ENCODE measurements around the gene DDHD1. TPM values are rescaled to one million over a fixed set of nuclear protein-coding genes. Genes with fewer than 3 reads are reported as not detected.

The DDHD1 gene
- total and polyA plus RNA-seq, 9 donors, result 5.5 to 8.7 (median 6.9) TPM

GRCh38 chr14:53037016-53037415 is 116.1 kb downstream of the DDHD1 start:
- Histone ChIP-seq H3K4me3 (ENCODE audit: low read length) (no peak overlapping the region), H3K36me3 (ENCODE audit: control insufficient read depth, insufficient read depth, low read length) (peaks cover 8% of the 10 kb centered on the region), H3K27ac (ENCODE audit: low read length) (no peak overlapping the region), H3K27me3 (ENCODE audit: control insufficient read depth, insufficient read depth, low read length) (no peaks in the 10 kb centered on the region), H3K9me3 (replicated peaks; ENCODE audit: control insufficient read depth, low read depth, low read length) (no peaks in the 10 kb centered on the region), H3K4me1 (ENCODE audit: control insufficient read depth, insufficient read depth, low read length) (peaks cover 8% of the 10 kb centered on the region)
- DNase-seq, result no peak
- WGBS (ENCODE audit: insufficient coverage), result no CpG with 5 or more reads among the region's 1 CpG

GRCh38 chr14:53035336-53036210 is 117.5 kb downstream of the DDHD1 start:
- DNase-seq, result peak; percentile 82
- Histone ChIP-seq H3K4me3 (ENCODE audit: low read length) (no peak overlapping the region), H3K9me3 (replicated peaks; ENCODE audit: control insufficient read depth, low read depth, low read length) (no peaks in the 10 kb centered on the region), H3K27me3 (ENCODE audit: control insufficient read depth, insufficient read depth, low read length) (no peaks in the 10 kb centered on the region), H3K36me3 (ENCODE audit: control insufficient read depth, insufficient read depth, low read length) (peaks cover 8% of the 10 kb centered on the region), H3K27ac (ENCODE audit: low read length) (peak overlapping the region; percentile 15), H3K4me1 (ENCODE audit: control insufficient read depth, insufficient read depth, low read length) (peaks cover 8% of the 10 kb centered on the region)
- WGBS (ENCODE audit: insufficient coverage), result 25% methylated on average over 2 of the region's 6 CpGs

GRCh38 chr14:53034688-53035230 is 118.4 kb downstream of the DDHD1 start:
- no peaks in the 10 kb centered on the region for H3K9me3 ChIP-seq (replicated peaks; ENCODE audit: control insufficient read depth, low read depth, low read length)
- H3K27me3 ChIP-seq (ENCODE audit: control insufficient read depth, insufficient read depth, low read length), result no peaks in the 10 kb centered on the region
- 83% methylated on average over 1 of the region's 3 CpGs for WGBS (ENCODE audit: insufficient coverage)
- peaks cover 8% of the 10 kb centered on the region for H3K36me3 ChIP-seq (ENCODE audit: control insufficient read depth, insufficient read depth, low read length)
- peak; percentile 59 for DNase-seq
- H3K4me3 ChIP-seq (ENCODE audit: low read length), result no peak overlapping the region
- peaks cover 8% of the 10 kb centered on the region for H3K4me1 ChIP-seq (ENCODE audit: control insufficient read depth, insufficient read depth, low read length)
- H3K27ac ChIP-seq (ENCODE audit: low read length), result no peak overlapping the region

GRCh38 chr14:53034036-53034435 is 119.1 kb downstream of the DDHD1 start:
- H3K9me3 ChIP-seq (replicated peaks; ENCODE audit: control insufficient read depth, low read depth, low read length), result no peaks in the 10 kb centered on the region
- peaks cover 8% of the 10 kb centered on the region for H3K4me1 ChIP-seq (ENCODE audit: control insufficient read depth, insufficient read depth, low read length)
- no CpG with 5 or more reads among the region's 3 CpGs for WGBS (ENCODE audit: insufficient coverage)
- H3K27ac ChIP-seq (ENCODE audit: low read length), result no peak overlapping the region
- no peak overlapping the region for H3K4me3 ChIP-seq (ENCODE audit: low read length)
- H3K27me3 ChIP-seq (ENCODE audit: control insufficient read depth, insufficient read depth, low read length), result no peaks in the 10 kb centered on the region
- peaks cover 2% of the 10 kb centered on the region for H3K36me3 ChIP-seq (ENCODE audit: control insufficient read depth, insufficient read depth, low read length)
- no peak for DNase-seq

- Histone ChIP-seq H3K27me3 (ENCODE audit: control insufficient read depth, insufficient read depth, low read length) (no peaks in the 10 kb centered on the region), H3K4me3 (ENCODE audit: low read length) (no peak overlapping the region), H3K4me1 (ENCODE audit: control insufficient read depth, insufficient read depth, low read length) (peaks cover 8% of the 10 kb centered on the region), H3K27ac (ENCODE audit: low read length) (peak overlapping the region; percentile 59), H3K9me3 (replicated peaks; ENCODE audit: control insufficient read depth, low read depth, low read length) (no peaks in the 10 kb centered on the region), H3K36me3 (ENCODE audit: control insufficient read depth, insufficient read depth, low read length) (no peaks in the 10 kb centered on the region)
- peak; percentile 29 for DNase-seq
- no CpG with 5 or more reads among the region's 1 CpG for WGBS (ENCODE audit: insufficient coverage)
Observed at GRCh38 chr14:53032838-53033390, 120.2 kb downstream of the DDHD1 start.

GRCh38 chr14:53032161-53032803 is 120.8 kb downstream of the DDHD1 start:
- no peaks in the 10 kb centered on the region for H3K27me3 ChIP-seq (ENCODE audit: control insufficient read depth, insufficient read depth, low read length)
- WGBS (ENCODE audit: insufficient coverage), result no CpG with 5 or more reads among the region's 2 CpGs
- DNase-seq, result peak; percentile 85
- H3K4me1 ChIP-seq (ENCODE audit: control insufficient read depth, insufficient read depth, low read length), result peaks cover 8% of the 10 kb centered on the region
- H3K9me3 ChIP-seq (replicated peaks; ENCODE audit: control insufficient read depth, low read depth, low read length), result no peaks in the 10 kb centered on the region
- H3K4me3 ChIP-seq (ENCODE audit: low read length), result no peak overlapping the region
- no peaks in the 10 kb centered on the region for H3K36me3 ChIP-seq (ENCODE audit: control insufficient read depth, insufficient read depth, low read length)
- H3K27ac ChIP-seq (ENCODE audit: low read length), result peak overlapping the region; percentile 59

- no peak for DNase-seq
- peaks cover 3% of the 10 kb centered on the region for H3K4me1 ChIP-seq (ENCODE audit: control insufficient read depth, insufficient read depth, low read length)
- H3K27me3 ChIP-seq (ENCODE audit: control insufficient read depth, insufficient read depth, low read length), result no peaks in the 10 kb centered on the region
- no CpG with 5 or more reads among the region's 3 CpGs for WGBS (ENCODE audit: insufficient coverage)
- H3K27ac ChIP-seq (ENCODE audit: low read length), result no peak overlapping the region
- H3K9me3 ChIP-seq (replicated peaks; ENCODE audit: control insufficient read depth, low read depth, low read length), result no peaks in the 10 kb centered on the region
- no peak overlapping the region for H3K4me3 ChIP-seq (ENCODE audit: low read length)
- no peaks in the 10 kb centered on the region for H3K36me3 ChIP-seq (ENCODE audit: control insufficient read depth, insufficient read depth, low read length)
Observed at GRCh38 chr14:53027562-53027961, 125.6 kb downstream of the DDHD1 start.

GRCh38 chr14:53027041-53027440 is 126.1 kb downstream of the DDHD1 start:
- WGBS (ENCODE audit: insufficient coverage), result no CpG with 5 or more reads among the region's 1 CpG
- Histone ChIP-seq H3K4me3 (ENCODE audit: low read length) (no peak overlapping the region), H3K27me3 (ENCODE audit: control insufficient read depth, insufficient read depth, low read length) (no peaks in the 10 kb centered on the region), H3K9me3 (replicated peaks; ENCODE audit: control insufficient read depth, low read depth, low read length) (no peaks in the 10 kb centered on the region), H3K27ac (ENCODE audit: low read length) (no peak overlapping the region), H3K4me1 (ENCODE audit: control insufficient read depth, insufficient read depth, low read length) (peaks cover under 1% of the 10 kb centered on the region), H3K36me3 (ENCODE audit: control insufficient read depth, insufficient read depth, low read length) (no peaks in the 10 kb centered on the region)
- DNase-seq, result no peak

- WGBS (ENCODE audit: insufficient coverage), result no CpG with 5 or more reads among the region's 3 CpGs
- no peak for DNase-seq
- no peaks in the 10 kb centered on the region for H3K36me3 ChIP-seq (ENCODE audit: control insufficient read depth, insufficient read depth, low read length)
Observed at GRCh38 chr14:53023325-53023724, 129.8 kb downstream of the DDHD1 start.

GRCh38 chr14:53022593-53022992 is 130.5 kb downstream of the DDHD1 start:
- DNase-seq, result no peak
- Histone ChIP-seq H3K4me1 (ENCODE audit: control insufficient read depth, insufficient read depth, low read length) (no peaks in the 10 kb centered on the region), H3K4me3 (ENCODE audit: low read length) (no peak overlapping the region), H3K9me3 (replicated peaks; ENCODE audit: control insufficient read depth, low read depth, low read length) (no peaks in the 10 kb centered on the region), H3K27me3 (ENCODE audit: control insufficient read depth, insufficient read depth, low read length) (no peaks in the 10 kb centered on the region), H3K36me3 (ENCODE audit: control insufficient read depth, insufficient read depth, low read length) (no peaks in the 10 kb centered on the region), H3K27ac (ENCODE audit: low read length) (no peak overlapping the region)
- WGBS (ENCODE audit: insufficient coverage), result no CpG with 5 or more reads among the region's 3 CpGs

More at GRCh38 chr14:53023325-53023724, 129.8 kb downstream of the DDHD1 start:
- no peaks in the 10 kb centered on the region for H3K4me1 ChIP-seq (ENCODE audit: control insufficient read depth, insufficient read depth, low read length)
- H3K4me3 ChIP-seq (ENCODE audit: low read length), result no peak overlapping the region
- H3K27me3 ChIP-seq (ENCODE audit: control insufficient read depth, insufficient read depth, low read length), result no peaks in the 10 kb centered on the region
- no peaks in the 10 kb centered on the region for H3K9me3 ChIP-seq (replicated peaks; ENCODE audit: control insufficient read depth, low read depth, low read length)
- H3K27ac ChIP-seq (ENCODE audit: low read length), result no peak overlapping the region
